Endothelial cell of umbilical vein (primary cell): ENCODE data around the gene SLFNL1.

Experiments
- CTCF ChIP-seq, 2 donors: IDR thresholded peaks; 1 replicate in 1 of 2; 2 replicates in 1 of 2; pipeline ENCODE4 v1.5.1; 2011; ENCODE audit warnings: low read length in 2 of 2, mild to moderate bottlenecking in 2 of 2, moderate library complexity in 2 of 2, control low read depth in 1 of 2, inconsistent platforms in 1 of 2, low read depth in 1 of 2; ENCODE audit not compliant: insufficient read depth in 1 of 2; ENCODE audit errors: extremely low read depth in 1 of 2
- FOS ChIP-seq: IDR thresholded peaks from 2 replicates; pipeline ENCODE4 v1.6.1; 2011; ENCODE audit warnings: mild to moderate bottlenecking, low read length, moderate library complexity, borderline replicate concordance; ENCODE audit not compliant: insufficient read depth
- POLR2A ChIP-seq: IDR thresholded peaks from 2 replicates; pipeline ENCODE4 v1.6.1; 2012; ENCODE audit warnings: low read depth, mild to moderate bottlenecking, control low read depth, low read length
- POLR2AphosphoS5 ChIP-seq: IDR thresholded peaks from 2 replicates; pipeline ENCODE4 v1.6.1; 2012; ENCODE audit warnings: low read depth, mild to moderate bottlenecking, control low read depth, low read length, moderate library complexity; ENCODE audit not compliant: insufficient read depth

GRCh38 chr1:41051022-41051421, 29.5 kb upstream of the SLFNL1 start:
- no peak for TF ChIP-seq CTCF (IDR thresholded peaks at IDR 0.05; ENCODE audit: extremely low read depth in 1 of 2, insufficient read depth in 1 of 2, low read depth in 1 of 2, low read length in 2 of 2)
- no peak for TF ChIP-seq POLR2A
- TF ChIP-seq POLR2AphosphoS5 = no peak
- no peak for TF ChIP-seq FOS
